HEK293 (cell line): ENCODE measurements around the gene ADD1.

Experiments used
- CTCF ChIA-PET: fragments of 350-600 bp; formaldehyde crosslinking; extraction: SDS; loops from one replicate; lab custom pipeline; 2021; ENCODE audit warnings: antibody characterized with exemption; lab: Yijun Ruan, JAX
- POLR2A ChIA-PET: fragments of 300-600 bp; formaldehyde crosslinking; extraction: SDS; loops from one replicate; lab custom pipeline; 2020; ENCODE audit warnings: antibody characterized with exemption, inconsistent platforms; lab: Yijun Ruan, JAX
- H3K27ac ChIP-seq: fragments of 200-500 bp; sonication (Bioruptor generic); 2 replicates; pipeline ENCODE4 v1.5.1; 2014; ENCODE audit warnings: low read depth, low read length, control low read depth, inconsistent platforms; ENCODE audit errors: extremely low read depth
- H3K36me3 ChIP-seq, 2 experiments: fragments of 200-500 bp in 1 of 2; sonication (Bioruptor generic) in 1 of 2; 1 replicate in 1 of 2; 2 replicates in 1 of 2; pipeline ENCODE4 v1.5.1; 2014 to 2017; ENCODE audit warnings: inconsistent platforms in 2 of 2, low read length in 2 of 2; ENCODE audit not compliant: control insufficient read depth in 2 of 2, insufficient read depth in 1 of 2
- H3K4me1 ChIP-seq: fragments of 200-500 bp; sonication (Bioruptor generic); 2 replicates; pipeline ENCODE4 v1.5.1; 2014; ENCODE audit warnings: mild to moderate bottlenecking, low read length, inconsistent platforms; ENCODE audit not compliant: control insufficient read depth, insufficient read depth
- H3K4me3 ChIP-seq: 2 replicates; pipeline ENCODE4 v1.5.1; 2011; ENCODE audit warnings: low read depth, mild to moderate bottlenecking, control low read depth, low read length, moderate library complexity
- H3K9me3 ChIP-seq: fragments of 200-500 bp; sonication (Bioruptor generic); 2 replicates; pipeline ENCODE4 v1.5.1; 2014; ENCODE audit warnings: low read depth, low read length, inconsistent platforms; ENCODE audit not compliant: control insufficient read depth, insufficient read depth
- FEZF1 ChIP-seq: fragments of 450-650 bp; formaldehyde crosslinking; IDR thresholded peaks from 2 replicates; pipeline ENCODE4 v1.5.1; 2016; ENCODE audit warnings: missing biosample characterization, missing genetic modification characterization
- GLI4 ChIP-seq: fragments of 450-650 bp; formaldehyde crosslinking; IDR thresholded peaks from 2 replicates; pipeline ENCODE4 v1.5.1; 2016; ENCODE audit warnings: missing biosample characterization, missing genetic modification characterization
- GLIS1 ChIP-seq: fragments of 450-650 bp; formaldehyde crosslinking; IDR thresholded peaks from 2 replicates; pipeline ENCODE4 v1.5.1; 2016; ENCODE audit warnings: missing biosample characterization, missing genetic modification characterization
- HIC1 ChIP-seq: fragments of 450-650 bp; formaldehyde crosslinking; IDR thresholded peaks from 2 replicates; pipeline ENCODE4 v1.5.1; 2016; ENCODE audit warnings: missing biosample characterization, missing genetic modification characterization
- HOXA7 ChIP-seq: sonication (generic); formaldehyde crosslinking; IDR thresholded peaks from 2 replicates; pipeline ENCODE4 v1.8.1; 2022; ENCODE audit warnings: missing genetic modification reagents, borderline replicate concordance
- MYNN ChIP-seq: fragments of 450-650 bp; formaldehyde crosslinking; IDR thresholded peaks from 2 replicates; pipeline ENCODE4 v1.5.1; 2016; ENCODE audit warnings: missing biosample characterization, missing genetic modification characterization, borderline replicate concordance
- PATZ1 ChIP-seq: fragments of 450-650 bp; formaldehyde crosslinking; IDR thresholded peaks from 2 replicates; pipeline ENCODE4 v1.5.1; 2016; ENCODE audit warnings: missing biosample characterization, missing genetic modification characterization
- RBAK ChIP-seq: fragments of 450-650 bp; formaldehyde crosslinking; IDR thresholded peaks from 2 replicates; pipeline ENCODE4 v1.5.1; 2016; ENCODE audit warnings: missing biosample characterization, missing genetic modification characterization
- ZBTB48 ChIP-seq: fragments of 450-650 bp; formaldehyde crosslinking; IDR thresholded peaks from 2 replicates; pipeline ENCODE4 v1.5.1; 2016; ENCODE audit warnings: missing biosample characterization, missing genetic modification characterization
- ZNF132 ChIP-seq: fragments of 450-650 bp; formaldehyde crosslinking; IDR thresholded peaks from 2 replicates; pipeline ENCODE4 v1.5.1; 2017; ENCODE audit warnings: missing biosample characterization, missing genetic modification characterization, borderline replicate concordance
- ZNF214 ChIP-seq: fragments of 450-650 bp; formaldehyde crosslinking; IDR thresholded peaks from 2 replicates; pipeline ENCODE4 v1.5.1; 2017; ENCODE audit warnings: missing biosample characterization, mild to moderate bottlenecking, missing genetic modification characterization, borderline replicate concordance
- ZNF37A ChIP-seq: fragments of 450-650 bp; IDR thresholded peaks from 2 replicates; pipeline ENCODE4 v1.5.1; 2018; ENCODE audit warnings: missing biosample characterization, missing genetic modification characterization
- ZNF416 ChIP-seq: fragments of 450-650 bp; formaldehyde crosslinking; IDR thresholded peaks from 2 replicates; pipeline ENCODE4 v1.5.1; 2016; ENCODE audit warnings: missing biosample characterization, missing genetic modification characterization
- ZNF501 ChIP-seq: fragments of 450-650 bp; formaldehyde crosslinking; IDR thresholded peaks from 2 replicates; pipeline ENCODE4 v1.5.1; 2016; ENCODE audit warnings: missing biosample characterization, missing genetic modification characterization
- ZNF544 ChIP-seq: fragments of 450-650 bp; formaldehyde crosslinking; IDR thresholded peaks from 2 replicates; pipeline ENCODE4 v1.5.0; 2017; ENCODE audit warnings: missing biosample characterization, missing genetic modification characterization
- ZNF610 ChIP-seq: fragments of 450-650 bp; formaldehyde crosslinking; IDR thresholded peaks from 2 replicates; pipeline ENCODE4 v1.5.1; 2016; ENCODE audit warnings: missing biosample characterization, missing genetic modification characterization, borderline replicate concordance
- ZNF626 ChIP-seq: fragments of 450-650 bp; sonication (Bioruptor Pico); formaldehyde crosslinking; IDR thresholded peaks from 2 replicates; pipeline ENCODE4 v1.5.1; 2018; ENCODE audit warnings: missing biosample characterization, missing genetic modification characterization, inconsistent platforms
- ZNF654 ChIP-seq: fragments of 450-650 bp; formaldehyde crosslinking; IDR thresholded peaks from 2 replicates; pipeline ENCODE4 v1.5.1; 2016; ENCODE audit warnings: low read depth, missing biosample characterization, missing genetic modification characterization
- ZNF707 ChIP-seq: fragments of 450-650 bp; formaldehyde crosslinking; IDR thresholded peaks from 2 replicates; pipeline ENCODE4 v1.5.1; 2016; ENCODE audit warnings: missing biosample characterization, missing genetic modification characterization
- ZNF791 ChIP-seq: fragments of 450-650 bp; formaldehyde crosslinking; IDR thresholded peaks from 2 replicates; pipeline ENCODE4 v1.5.1; 2016; ENCODE audit warnings: missing biosample characterization, missing genetic modification characterization
- ZNF843 ChIP-seq: fragments of 450-650 bp; formaldehyde crosslinking; IDR thresholded peaks from 2 replicates; pipeline ENCODE4 v1.5.1; 2016; ENCODE audit warnings: missing biosample characterization, missing genetic modification characterization
- TF ChIP-seq, protein P1 (sequence below): fragments of 450-650 bp; formaldehyde crosslinking; IDR thresholded peaks from 2 replicates; pipeline ENCODE4 v1.5.1; 2017; ENCODE audit warnings: missing biosample characterization, missing genetic modification characterization
- TF ChIP-seq, protein P2 (sequence below): fragments of 450-650 bp; formaldehyde crosslinking; IDR thresholded peaks from 2 replicates; pipeline ENCODE4 v1.5.1; 2016; ENCODE audit warnings: missing biosample characterization, missing genetic modification characterization
- TF ChIP-seq, protein P3 (sequence below): fragments of 450-650 bp; formaldehyde crosslinking; IDR thresholded peaks from 2 replicates; pipeline ENCODE4 v1.5.1; 2017; ENCODE audit warnings: missing biosample characterization, missing genetic modification characterization

The ADD1 gene

DNA sequence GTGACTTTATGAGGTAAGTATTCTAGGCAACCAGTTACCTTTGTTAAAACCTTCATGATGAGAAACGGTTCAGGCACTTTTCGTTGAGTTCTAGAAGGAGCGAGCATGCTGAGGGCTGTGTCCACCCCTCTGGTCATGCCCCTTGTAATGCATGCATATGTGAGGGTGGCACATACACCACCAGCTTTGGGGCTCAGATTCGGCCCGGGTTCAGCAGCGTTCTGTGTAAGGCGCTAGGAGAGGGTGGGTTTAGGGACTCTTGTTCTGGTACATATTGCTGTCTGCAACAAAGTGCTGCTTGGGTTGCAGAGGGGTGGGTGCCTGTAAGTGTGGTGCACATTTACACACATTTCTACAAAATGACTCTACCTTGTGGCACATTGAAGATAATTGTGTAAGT, 65.0 kb downstream of the ADD1 start:
- no peak overlapping the region for H3K27ac ChIP-seq
- CTCF ChIA-PET, result no interaction called here

GRCh38 chr4:2909583-2909982, 65.9 kb downstream of the ADD1 start:
- TF ChIP-seq GLI4, result no peak
- Histone ChIP-seq H3K27ac (no peak overlapping the region), H3K4me3 (no peak overlapping the region), H3K36me3 (peaks cover 0 to 92% of the 10 kb centered on the region in 2 experiments; a peak in 1 of 3 replicates), H3K4me1 (no peaks in the 10 kb centered on the region), H3K9me3 (no peaks in the 10 kb centered on the region)
- POLR2A ChIA-PET, result no interaction called here
- CTCF ChIA-PET, result no interaction called here

More for the DNA sequence above, 65.0 kb downstream of the ADD1 start:
- peaks cover 0 to 92% of the 10 kb centered on the region in 2 experiments; a peak in 2 of 3 replicates for H3K36me3 ChIP-seq
- no peak overlapping the region for H3K4me3 ChIP-seq
- TF ChIP-seq ZNF416 (tag by site-specific recombination) (no peak), HOXA7 (CRISPR knock-in tag) (no peak), ZNF707 (tag by site-specific recombination) (no peak), ZNF791 (tag by site-specific recombination) (no peak), PATZ1 (tag by site-specific recombination) (no peak), ZNF610 (tag by site-specific recombination) (no peak), ZNF843 (no peak)
- TF ChIP-seq, protein P1, sequence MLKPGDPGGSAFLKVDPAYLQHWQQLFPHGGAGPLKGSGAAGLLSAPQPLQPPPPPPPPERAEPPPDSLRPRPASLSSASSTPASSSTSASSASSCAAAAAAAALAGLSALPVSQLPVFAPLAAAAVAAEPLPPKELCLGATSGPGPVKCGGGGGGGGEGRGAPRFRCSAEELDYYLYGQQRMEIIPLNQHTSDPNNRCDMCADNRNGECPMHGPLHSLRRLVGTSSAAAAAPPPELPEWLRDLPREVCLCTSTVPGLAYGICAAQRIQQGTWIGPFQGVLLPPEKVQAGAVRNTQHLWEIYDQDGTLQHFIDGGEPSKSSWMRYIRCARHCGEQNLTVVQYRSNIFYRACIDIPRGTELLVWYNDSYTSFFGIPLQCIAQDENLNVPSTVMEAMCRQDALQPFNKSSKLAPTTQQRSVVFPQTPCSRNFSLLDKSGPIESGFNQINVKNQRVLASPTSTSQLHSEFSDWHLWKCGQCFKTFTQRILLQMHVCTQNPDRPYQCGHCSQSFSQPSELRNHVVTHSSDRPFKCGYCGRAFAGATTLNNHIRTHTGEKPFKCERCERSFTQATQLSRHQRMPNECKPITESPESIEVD (tag by site-specific recombination), result no peak
- TF ChIP-seq, protein P2, sequence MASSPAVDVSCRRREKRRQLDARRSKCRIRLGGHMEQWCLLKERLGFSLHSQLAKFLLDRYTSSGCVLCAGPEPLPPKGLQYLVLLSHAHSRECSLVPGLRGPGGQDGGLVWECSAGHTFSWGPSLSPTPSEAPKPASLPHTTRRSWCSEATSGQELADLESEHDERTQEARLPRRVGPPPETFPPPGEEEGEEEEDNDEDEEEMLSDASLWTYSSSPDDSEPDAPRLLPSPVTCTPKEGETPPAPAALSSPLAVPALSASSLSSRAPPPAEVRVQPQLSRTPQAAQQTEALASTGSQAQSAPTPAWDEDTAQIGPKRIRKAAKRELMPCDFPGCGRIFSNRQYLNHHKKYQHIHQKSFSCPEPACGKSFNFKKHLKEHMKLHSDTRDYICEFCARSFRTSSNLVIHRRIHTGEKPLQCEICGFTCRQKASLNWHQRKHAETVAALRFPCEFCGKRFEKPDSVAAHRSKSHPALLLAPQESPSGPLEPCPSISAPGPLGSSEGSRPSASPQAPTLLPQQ (tag by site-specific recombination), result no peak
- no peaks in the 10 kb centered on the region for H3K4me1 ChIP-seq
- POLR2A ChIA-PET, result interaction anchor here (0.6 kb wide), 1 partner anchor 171 kb away, joined by 4 read pairs; no protein-coding TSS in a partner anchor
- no peaks in the 10 kb centered on the region for H3K9me3 ChIP-seq

DNA sequence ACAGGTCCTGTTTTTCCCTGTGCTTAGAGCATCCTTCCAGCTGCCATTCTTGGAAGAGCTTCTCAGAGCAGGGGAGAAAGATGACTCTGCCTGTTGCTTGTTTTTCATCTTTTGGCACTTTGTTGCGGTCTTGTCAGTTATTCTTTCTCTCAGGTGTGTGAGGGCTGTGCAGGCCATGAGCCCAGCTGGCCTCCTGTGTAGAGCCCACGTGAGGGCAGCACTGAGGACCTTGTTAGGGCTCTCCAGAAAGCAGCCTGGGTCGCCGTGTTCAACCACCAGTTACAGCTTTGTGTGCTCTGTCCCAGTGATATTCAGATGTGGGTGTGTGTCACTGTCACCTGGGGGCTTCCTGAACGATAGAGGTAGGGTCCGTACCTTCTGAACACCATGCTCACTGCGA, 66.8 kb downstream of the ADD1 start:
- CTCF ChIA-PET, result interaction anchor here (1.0 kb wide), 1 partner anchor 20 kb away, joined by 4 read pairs; no protein-coding TSS in a partner anchor
- no peak for TF ChIP-seq HIC1 (tag by site-specific recombination)
- TF ChIP-seq ZNF501 (tag by site-specific recombination), result no peak
- TF ChIP-seq ZBTB48 (tag by site-specific recombination), result no peak
- TF ChIP-seq ZNF37A (tag by site-specific recombination), result no peak
- TF ChIP-seq, protein P3, sequence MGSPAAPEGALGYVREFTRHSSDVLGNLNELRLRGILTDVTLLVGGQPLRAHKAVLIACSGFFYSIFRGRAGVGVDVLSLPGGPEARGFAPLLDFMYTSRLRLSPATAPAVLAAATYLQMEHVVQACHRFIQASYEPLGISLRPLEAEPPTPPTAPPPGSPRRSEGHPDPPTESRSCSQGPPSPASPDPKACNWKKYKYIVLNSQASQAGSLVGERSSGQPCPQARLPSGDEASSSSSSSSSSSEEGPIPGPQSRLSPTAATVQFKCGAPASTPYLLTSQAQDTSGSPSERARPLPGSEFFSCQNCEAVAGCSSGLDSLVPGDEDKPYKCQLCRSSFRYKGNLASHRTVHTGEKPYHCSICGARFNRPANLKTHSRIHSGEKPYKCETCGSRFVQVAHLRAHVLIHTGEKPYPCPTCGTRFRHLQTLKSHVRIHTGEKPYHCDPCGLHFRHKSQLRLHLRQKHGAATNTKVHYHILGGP (tag by site-specific recombination), result no peak
- TF ChIP-seq ZNF654, result no peak
- TF ChIP-seq MYNN (tag by site-specific recombination), result no peak
- TF ChIP-seq ZNF544 (tag by site-specific recombination), result no peak
- TF ChIP-seq GLIS1, result no peak
- no peak for TF ChIP-seq RBAK
- no peak for TF ChIP-seq ZNF626
- TF ChIP-seq ZNF214, result no peak
- TF ChIP-seq ZNF132, result no peak
- TF ChIP-seq FEZF1 (tag by site-specific recombination), result no peak
- TF ChIP-seq, all 188 proteins: peak for 0
- H3K4me3 ChIP-seq, result no peak overlapping the region
- H3K9me3 ChIP-seq, result no peaks in the 10 kb centered on the region
- H3K27ac ChIP-seq, result no peak overlapping the region
- H3K36me3 ChIP-seq, result peaks cover 0 to 90% of the 10 kb centered on the region in 2 experiments; a peak in 2 of 3 replicates
- H3K4me1 ChIP-seq, result no peaks in the 10 kb centered on the region
- POLR2A ChIA-PET, result no interaction called here
